Panc1 (cell line): ENCODE measurements around the gene AKT1S1. TPM values are rescaled to one million over a fixed set of nuclear protein-coding genes. Genes with fewer than 3 reads are reported as not detected.

Experiments
- ATAC-seq: fragments of 200-7000 bp; cut with Tn5 transposase; 2 replicates; pipeline ENCODE4 v1.9.1; 2020; ENCODE audit warnings: mild to moderate bottlenecking, moderate library complexity
- BruUV-seq: library from RNA; stranded (reverse); fragments of 400-500 nt; replicated peaks from 2 replicates; lab custom pipeline; 2021; lab: Mats Ljungman, UMichigan
- CTCF ChIA-PET: fragments of 300-600 bp; sonication (Branson Sonifier 250); formaldehyde crosslinking; loops from one replicate; lab custom pipeline; 2022; ENCODE audit warnings: antibody characterized with exemption; lab: Charles Lee
- POLR2A ChIA-PET: fragments of 300-600 bp; sonication (Branson Sonifier 250); formaldehyde crosslinking; loops from one replicate; lab custom pipeline; 2022; ENCODE audit warnings: antibody characterized with exemption; lab: Charles Lee
- DNase-seq: peaks from one replicate; pipeline ENCODE4 v3.0.0-alpha.2; 2010; ENCODE audit warnings: low read depth, low spot score
- H3K27ac ChIP-seq: 2 replicates; pipeline ENCODE4 v1.5.1; 2011; ENCODE audit warnings: mild to moderate bottlenecking, low read length, inconsistent platforms
- H3K27me3 ChIP-seq: fragments of 200-500 bp; sonication (Bioruptor generic); 2 replicates; pipeline ENCODE4 v1.6.0; 2014; ENCODE audit warnings: low read length, inconsistent platforms; ENCODE audit not compliant: control insufficient read depth, insufficient read depth
- H3K36me3 ChIP-seq: fragments of 200-500 bp; sonication (Bioruptor generic); 2 replicates; pipeline ENCODE4 v1.5.1; 2014; ENCODE audit warnings: inconsistent platforms, mild to moderate bottlenecking, low read length, moderate library complexity; ENCODE audit not compliant: control insufficient read depth, insufficient read depth
- H3K4me1 ChIP-seq: 2 replicates; pipeline ENCODE4 v1.5.1; 2011; ENCODE audit warnings: inconsistent platforms, mild to moderate bottlenecking, low read length, moderate library complexity; ENCODE audit not compliant: control insufficient read depth, insufficient read depth
- H3K4me3 ChIP-seq, 2 experiments: 2 replicates each; pipeline ENCODE4 v1.5.1; 2011 to 2012; ENCODE audit warnings: low read depth in 2 of 2, low read length in 2 of 2, mild to moderate bottlenecking in 2 of 2, inconsistent platforms in 1 of 2, moderate library complexity in 1 of 2
- H3K9me3 ChIP-seq: fragments of 200-500 bp; sonication (Bioruptor generic); 2 replicates; pipeline ENCODE4 v1.5.1; 2014; ENCODE audit warnings: low read depth, mild to moderate bottlenecking, inconsistent platforms, low read length, moderate library complexity; ENCODE audit not compliant: control insufficient read depth, insufficient read depth
- POLR2AphosphoS5 ChIP-seq: IDR thresholded peaks from 2 replicates; pipeline ENCODE4 v1.6.1; 2012; ENCODE audit warnings: mild to moderate bottlenecking, low read depth, low read length, moderate library complexity
- SIN3A ChIP-seq: IDR thresholded peaks from 2 replicates; pipeline ENCODE4 v1.6.1; 2012; ENCODE audit warnings: low read depth, mild to moderate bottlenecking, low read length, moderate library complexity, borderline replicate concordance; ENCODE audit not compliant: insufficient read depth
- TCF7L2 ChIP-seq: IDR thresholded peaks from 2 replicates; pipeline ENCODE4 v1.6.1; 2011; ENCODE audit warnings: mild to moderate bottlenecking, low read depth, low read length, inconsistent platforms
- in situ Hi-C: cut with HindIII; loops from 2 replicates; pipeline ENCODE4 v1.10.0; 2016; ENCODE audit warnings: low sequenced_read_pairs, low pct_unique_long_range_greater_than_20kb
- intact Hi-C: fragments of 100-400 bp; cut with micrococcal nuclease; formaldehyde crosslinking; loops from one replicate; pipeline ENCODE4 v1.10.0; 2022; ENCODE audit not compliant: unreplicated experiment
- total RNA-seq: library from RNA; stranded (reverse); gene quantifications from one replicate; pipeline ENCODE4 v1.2.1, GENCODE V29; 2021; ENCODE audit not compliant: unreplicated experiment
- TF ChIP-seq, protein P1 (sequence below): fragments of 450-650 bp; IDR thresholded peaks from 2 replicates; pipeline ENCODE4 v1.5.1; 2017; ENCODE audit warnings: mild to moderate bottlenecking
- TF ChIP-seq, protein P2 (sequence below), 2 experiments: IDR thresholded peaks; 2 replicates each; pipeline ENCODE4 v1.6.1; 2011 to 2012; ENCODE audit warnings: low read depth in 2 of 2, control low read depth in 1 of 2, low read length in 1 of 2, mild to moderate bottlenecking in 1 of 2, moderate library complexity in 1 of 2; ENCODE audit not compliant: insufficient read depth in 1 of 2

AKT1S1 gene
- total RNA-seq, 1 experiment from 2014 or later: 92.8 TPM

DNA sequence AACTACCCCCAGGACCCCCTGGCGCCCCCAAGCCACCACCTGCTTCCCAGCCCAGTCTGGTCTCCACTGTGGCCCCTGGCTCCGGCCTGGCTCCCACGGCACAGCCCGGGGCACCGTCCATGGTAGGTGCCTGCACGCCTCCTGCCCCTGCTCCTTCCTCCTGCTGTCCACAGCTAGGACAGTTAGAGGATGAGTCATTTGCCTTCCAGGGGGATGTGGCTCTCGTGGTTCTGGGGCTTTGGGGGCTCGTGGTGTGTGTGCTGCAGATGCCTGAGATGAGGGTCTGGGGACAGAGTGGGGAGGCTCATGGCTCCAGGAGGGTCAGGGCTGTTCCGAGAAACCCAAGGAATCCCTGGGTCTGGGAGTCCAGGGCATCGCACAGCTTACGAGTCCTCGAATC lies 46.4 kb downstream of the AKT1S1 start:
- no peak for ATAC-seq
- no peaks in the 10 kb centered on the region for H3K9me3 ChIP-seq
- no TSS peak for BruUV-seq
- H3K36me3 ChIP-seq: no peaks in the 10 kb centered on the region; the same call in 1 of the 2 replicates
- H3K4me1 ChIP-seq: no peaks in the 10 kb centered on the region
- CTCF ChIA-PET: no interaction called here
- TF ChIP-seq POLR2AphosphoS5: no peak
- TF ChIP-seq, protein P1, sequence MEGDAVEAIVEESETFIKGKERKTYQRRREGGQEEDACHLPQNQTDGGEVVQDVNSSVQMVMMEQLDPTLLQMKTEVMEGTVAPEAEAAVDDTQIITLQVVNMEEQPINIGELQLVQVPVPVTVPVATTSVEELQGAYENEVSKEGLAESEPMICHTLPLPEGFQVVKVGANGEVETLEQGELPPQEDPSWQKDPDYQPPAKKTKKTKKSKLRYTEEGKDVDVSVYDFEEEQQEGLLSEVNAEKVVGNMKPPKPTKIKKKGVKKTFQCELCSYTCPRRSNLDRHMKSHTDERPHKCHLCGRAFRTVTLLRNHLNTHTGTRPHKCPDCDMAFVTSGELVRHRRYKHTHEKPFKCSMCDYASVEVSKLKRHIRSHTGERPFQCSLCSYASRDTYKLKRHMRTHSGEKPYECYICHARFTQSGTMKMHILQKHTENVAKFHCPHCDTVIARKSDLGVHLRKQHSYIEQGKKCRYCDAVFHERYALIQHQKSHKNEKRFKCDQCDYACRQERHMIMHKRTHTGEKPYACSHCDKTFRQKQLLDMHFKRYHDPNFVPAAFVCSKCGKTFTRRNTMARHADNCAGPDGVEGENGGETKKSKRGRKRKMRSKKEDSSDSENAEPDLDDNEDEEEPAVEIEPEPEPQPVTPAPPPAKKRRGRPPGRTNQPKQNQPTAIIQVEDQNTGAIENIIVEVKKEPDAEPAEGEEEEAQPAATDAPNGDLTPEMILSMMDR: no peak
- no peak for TF ChIP-seq TCF7L2
- TF ChIP-seq SIN3A: no peak
- TF ChIP-seq, protein P2, sequence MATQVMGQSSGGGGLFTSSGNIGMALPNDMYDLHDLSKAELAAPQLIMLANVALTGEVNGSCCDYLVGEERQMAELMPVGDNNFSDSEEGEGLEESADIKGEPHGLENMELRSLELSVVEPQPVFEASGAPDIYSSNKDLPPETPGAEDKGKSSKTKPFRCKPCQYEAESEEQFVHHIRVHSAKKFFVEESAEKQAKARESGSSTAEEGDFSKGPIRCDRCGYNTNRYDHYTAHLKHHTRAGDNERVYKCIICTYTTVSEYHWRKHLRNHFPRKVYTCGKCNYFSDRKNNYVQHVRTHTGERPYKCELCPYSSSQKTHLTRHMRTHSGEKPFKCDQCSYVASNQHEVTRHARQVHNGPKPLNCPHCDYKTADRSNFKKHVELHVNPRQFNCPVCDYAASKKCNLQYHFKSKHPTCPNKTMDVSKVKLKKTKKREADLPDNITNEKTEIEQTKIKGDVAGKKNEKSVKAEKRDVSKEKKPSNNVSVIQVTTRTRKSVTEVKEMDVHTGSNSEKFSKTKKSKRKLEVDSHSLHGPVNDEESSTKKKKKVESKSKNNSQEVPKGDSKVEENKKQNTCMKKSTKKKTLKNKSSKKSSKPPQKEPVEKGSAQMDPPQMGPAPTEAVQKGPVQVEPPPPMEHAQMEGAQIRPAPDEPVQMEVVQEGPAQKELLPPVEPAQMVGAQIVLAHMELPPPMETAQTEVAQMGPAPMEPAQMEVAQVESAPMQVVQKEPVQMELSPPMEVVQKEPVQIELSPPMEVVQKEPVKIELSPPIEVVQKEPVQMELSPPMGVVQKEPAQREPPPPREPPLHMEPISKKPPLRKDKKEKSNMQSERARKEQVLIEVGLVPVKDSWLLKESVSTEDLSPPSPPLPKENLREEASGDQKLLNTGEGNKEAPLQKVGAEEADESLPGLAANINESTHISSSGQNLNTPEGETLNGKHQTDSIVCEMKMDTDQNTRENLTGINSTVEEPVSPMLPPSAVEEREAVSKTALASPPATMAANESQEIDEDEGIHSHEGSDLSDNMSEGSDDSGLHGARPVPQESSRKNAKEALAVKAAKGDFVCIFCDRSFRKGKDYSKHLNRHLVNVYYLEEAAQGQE (IDR thresholded peaks at IDR 0.05; ENCODE audit: insufficient read depth in 1 of 2, low read depth in 2 of 2, low read length in 1 of 2): no peak
- intact Hi-C loops (no loop called here), in situ Hi-C loops (no loop called here)
- POLR2A ChIA-PET: no interaction called here
- DNase-seq: no peak
- no peak overlapping the region for H3K4me3 ChIP-seq
- H3K27ac ChIP-seq: no peak overlapping the region
- H3K27me3 ChIP-seq: no peaks in the 10 kb centered on the region

DNA sequence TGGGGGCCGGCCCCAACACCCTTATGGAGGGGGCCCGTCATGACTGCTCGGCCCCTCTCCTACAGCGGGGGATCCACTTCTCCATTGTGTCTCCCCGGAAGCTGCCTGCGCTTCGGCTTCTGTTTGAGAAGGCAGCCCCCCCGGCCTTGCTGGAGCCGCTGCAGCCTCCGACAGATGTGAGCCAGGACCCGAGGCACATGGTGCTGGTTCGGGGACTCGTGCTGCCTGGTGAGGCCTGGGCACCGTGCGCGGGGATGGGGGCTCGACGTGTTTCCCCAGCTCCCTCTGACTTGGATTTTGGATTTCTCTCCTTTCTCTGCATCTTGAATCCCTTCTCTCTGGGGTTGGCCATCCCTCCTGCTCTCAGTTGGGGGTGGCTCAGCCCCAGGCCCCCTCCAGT lies 47.4 kb downstream of the AKT1S1 start:
- ATAC-seq: no peak
- TF ChIP-seq SIN3A (no peak), POLR2AphosphoS5 (no peak), TCF7L2 (no peak)
- TF ChIP-seq, protein P1: no peak
- TF ChIP-seq, protein P2 (IDR thresholded peaks at IDR 0.05; ENCODE audit: insufficient read depth in 1 of 2, low read depth in 2 of 2, low read length in 1 of 2): no peak
- DNase-seq: no peak
- no peaks in the 10 kb centered on the region; the same call in 1 of the 2 replicates for H3K36me3 ChIP-seq
- no peak overlapping the region for H3K4me3 ChIP-seq
- H3K27ac ChIP-seq: no peak overlapping the region
- BruUV-seq: no TSS peak
- in situ Hi-C loops (no loop called here), intact Hi-C loops (no loop called here)
- POLR2A ChIA-PET: no interaction called here
- H3K9me3 ChIP-seq: no peaks in the 10 kb centered on the region
- no peaks in the 10 kb centered on the region for H3K4me1 ChIP-seq
- CTCF ChIA-PET: no interaction called here
- no peaks in the 10 kb centered on the region for H3K27me3 ChIP-seq
